K562 (cell line): ENCODE data around the gene SHANK2.

Experiments
- CLOCK ChIP-seq: fragments of 250-450 bp; sonication (Bioruptor Pico); IDR thresholded peaks from 2 replicates; pipeline ENCODE4 v1.4.0; 2020; ENCODE audit warnings: mild to moderate bottlenecking, moderate library complexity, borderline replicate concordance
- EGR1 ChIP-seq: fragments of 450-650 bp; conservative IDR thresholded peaks from 2 replicates; pipeline ENCODE4 v1.6.1; 2017; ENCODE audit warnings: mild to moderate bottlenecking
- HCFC1 ChIP-seq: IDR thresholded peaks from 2 replicates; pipeline ENCODE4 v1.6.1; 2012; ENCODE audit warnings: low read depth, low read length, improper control_type of control experiment
- NFE2 ChIP-seq: IDR thresholded peaks from 2 replicates; pipeline ENCODE4 v1.6.1; 2014; ENCODE audit warnings: antibody characterized with exemption, low read depth
- PHF8 ChIP-seq: fragments of 200-600 bp; sonication (generic); IDR thresholded peaks from 2 replicates; pipeline ENCODE4 v1.6.1; 2012; ENCODE audit warnings: mixed run types, mild to moderate bottlenecking, inconsistent platforms, low read length, moderate library complexity, borderline replicate concordance
- POLR2G ChIP-seq: fragments of 200-400 bp; formaldehyde crosslinking; IDR thresholded peaks from 2 replicates; pipeline ENCODE4 v1.6.1; 2017; ENCODE audit warnings: low read depth, mild to moderate bottlenecking, antibody characterized with exemption, low read length, moderate library complexity
- REST ChIP-seq, 2 experiments: fragments of 450-650 bp; formaldehyde crosslinking in 1 of 2; IDR thresholded peaks; 2 replicates each; pipeline versions ENCODE4 v1.4.0 to v1.6.1; 2014 to 2020; ENCODE audit warnings: mild to moderate bottlenecking in 2 of 2, borderline replicate concordance in 1 of 2, low read depth in 1 of 2
- SAP30 ChIP-seq: fragments of 200-600 bp; sonication (generic); IDR thresholded peaks from 2 replicates; pipeline ENCODE4 v1.6.1; 2012; ENCODE audit warnings: borderline replicate concordance, low read depth, mild to moderate bottlenecking, moderate library complexity, low read length, control low read depth, inconsistent platforms; ENCODE audit not compliant: insufficient read depth, poor library complexity, severe bottlenecking
- SREBF1 ChIP-seq: fragments of 150-350 bp; IDR thresholded peaks from 2 replicates; pipeline ENCODE4 v1.6.1; 2014; ENCODE audit warnings: antibody characterized with exemption, low read depth, low read length, borderline replicate concordance
- TF ChIP-seq, protein P1 (sequence below): sonication (generic); formaldehyde crosslinking; IDR thresholded peaks from 2 replicates; pipeline ENCODE4 v1.8.0; 2023; ENCODE audit warnings: mild to moderate bottlenecking, missing genetic modification reagents

DNA sequence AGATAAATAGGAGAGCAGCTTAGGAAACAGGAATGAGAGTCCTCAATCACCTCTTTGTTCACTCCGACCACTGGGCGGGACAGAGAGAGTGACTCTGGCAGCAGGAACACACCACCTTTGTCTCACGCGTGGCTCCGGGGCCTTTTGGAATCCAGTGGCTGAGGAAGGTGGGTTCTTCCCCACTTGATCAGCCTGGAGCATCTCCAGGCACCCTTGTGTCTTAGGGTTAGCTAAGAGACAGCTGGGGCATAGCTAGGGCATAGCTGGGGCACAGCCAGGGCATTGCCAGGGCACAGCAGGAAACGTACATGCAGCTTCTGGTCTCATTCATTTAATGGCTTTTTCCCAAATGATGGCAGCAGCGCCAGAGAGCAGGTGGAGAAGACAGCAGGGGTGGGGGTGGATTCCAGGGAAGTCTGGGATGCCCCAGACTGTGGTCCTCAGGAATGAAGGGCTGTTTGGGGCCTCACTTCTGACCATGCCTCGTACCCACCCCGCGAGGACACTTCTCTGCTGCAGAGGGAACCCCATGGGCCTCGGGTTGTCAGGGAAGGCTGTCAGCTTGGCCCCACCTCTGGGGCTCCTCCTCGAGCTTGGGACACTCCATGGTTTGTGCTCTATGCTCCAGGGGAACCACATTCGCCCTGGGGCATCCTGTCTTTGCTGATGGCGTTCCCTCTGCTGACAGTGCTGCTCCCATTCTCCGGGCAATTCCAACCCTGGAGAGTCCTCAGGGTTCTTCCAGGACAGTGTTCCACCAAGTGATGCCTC, 30.4 kb upstream of the SHANK2 start:
- TF ChIP-seq CLOCK (CRISPR knock-in tag) (no peak), PHF8 (no peak), HCFC1 (no peak), NFE2 (no peak), EGR1 (no peak), SAP30 (no peak), SREBF1 (no peak), REST (IDR thresholded peaks at IDR 0.05; ENCODE audit: borderline replicate concordance) (no peak), REST (CRISPR knock-in tag; IDR thresholded peaks at IDR 0.05; ENCODE audit: low read depth) (no peak), POLR2G (no peak)
- TF ChIP-seq, protein P1, sequence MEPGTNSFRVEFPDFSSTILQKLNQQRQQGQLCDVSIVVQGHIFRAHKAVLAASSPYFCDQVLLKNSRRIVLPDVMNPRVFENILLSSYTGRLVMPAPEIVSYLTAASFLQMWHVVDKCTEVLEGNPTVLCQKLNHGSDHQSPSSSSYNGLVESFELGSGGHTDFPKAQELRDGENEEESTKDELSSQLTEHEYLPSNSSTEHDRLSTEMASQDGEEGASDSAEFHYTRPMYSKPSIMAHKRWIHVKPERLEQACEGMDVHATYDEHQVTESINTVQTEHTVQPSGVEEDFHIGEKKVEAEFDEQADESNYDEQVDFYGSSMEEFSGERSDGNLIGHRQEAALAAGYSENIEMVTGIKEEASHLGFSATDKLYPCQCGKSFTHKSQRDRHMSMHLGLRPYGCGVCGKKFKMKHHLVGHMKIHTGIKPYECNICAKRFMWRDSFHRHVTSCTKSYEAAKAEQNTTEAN (CRISPR knock-in tag) = no peak
